Skeletal muscle cell (primary cell): Measurements from ENCODE around the gene AFG1L.
"Not testable (repeated sequence)": the region's sequence is repeated elsewhere in the genome, so short reads cannot be mapped to it uniquely, and the experiment has no call there.

Experiments used
- DNase-seq: peaks from one replicate; pipeline ENCODE4 v3.0.0-alpha.2; 2010; ENCODE audit warnings: low read depth
- H3K4me3 ChIP-seq: 2 replicates; pipeline ENCODE4 v1.5.1; 2011; ENCODE audit warnings: low read depth, mild to moderate bottlenecking, control low read depth, low read length, moderate library complexity

The AFG1L gene

GRCh38 chr6:108286366-108286765, 8.5 kb upstream of the AFG1L start:
- DNase-seq, result no peak
- H3K4me3 ChIP-seq, result no peak overlapping the region

GRCh38 chr6:108287373-108287772, 7.5 kb upstream of the AFG1L start:
- no peak overlapping the region for H3K4me3 ChIP-seq
- no peak for DNase-seq

- DNase-seq, result no peak
These were observed 6.1 kb upstream of the AFG1L start for GRCh38 chr6:108288742-108289141.

GRCh38 chr6:108291091-108291490, 3.8 kb upstream of the AFG1L start:
- no peak for DNase-seq
- no peak overlapping the region for H3K4me3 ChIP-seq

More at GRCh38 chr6:108288742-108289141, 6.1 kb upstream of the AFG1L start:
- H3K4me3 ChIP-seq, result no peak overlapping the region

- H3K4me3 ChIP-seq, DNase-seq: not testable (repeated sequence)
These were observed 2.3 kb upstream of the AFG1L start for GRCh38 chr6:108292561-108292960.

- peak overlapping the region; percentile 78 for H3K4me3 ChIP-seq
- no peak for DNase-seq
These were observed 1.1 kb upstream of the AFG1L start for GRCh38 chr6:108293527-108294296.

GRCh38 chr6:108294297-108294726, 542 bp upstream of the AFG1L start:
- H3K4me3 ChIP-seq, result peak overlapping the region; percentile 78
- DNase-seq, result no peak

- H3K4me3 ChIP-seq, result peak overlapping the region; percentile 78
- DNase-seq, result no peak
These were observed 822 bp downstream of the AFG1L start for GRCh38 chr6:108295676-108296075.

GRCh38 chr6:108302386-108302785, 7.5 kb downstream of the AFG1L start:
- DNase-seq, result no peak
- no peak overlapping the region for H3K4me3 ChIP-seq

- DNase-seq, result no peak
- no peak overlapping the region for H3K4me3 ChIP-seq
These were observed 9.8 kb downstream of the AFG1L start for GRCh38 chr6:108304646-108305045.

GRCh38 chr6:108308641-108309040, 13.8 kb downstream of the AFG1L start:
- not testable (repeated sequence) for DNase-seq, H3K4me3 ChIP-seq

- DNase-seq, result no peak
- H3K4me3 ChIP-seq, result no peak overlapping the region
These were observed 15.0 kb downstream of the AFG1L start for GRCh38 chr6:108309844-108310243.

GRCh38 chr6:108312605-108313004, 17.8 kb downstream of the AFG1L start:
- no peak for DNase-seq
- H3K4me3 ChIP-seq, result no peak overlapping the region

- no peak overlapping the region for H3K4me3 ChIP-seq
- no peak for DNase-seq
These were observed 26.4 kb downstream of the AFG1L start for GRCh38 chr6:108321253-108321747.

GRCh38 chr6:108322728-108323127, 27.9 kb downstream of the AFG1L start:
- DNase-seq, result no peak
- no peak overlapping the region for H3K4me3 ChIP-seq

GRCh38 chr6:108323710-108324466, 29.0 kb downstream of the AFG1L start:
- no peak for DNase-seq
- no peak overlapping the region for H3K4me3 ChIP-seq

GRCh38 chr6:108330221-108330785, 35.4 kb downstream of the AFG1L start:
- DNase-seq, H3K4me3 ChIP-seq: not testable (repeated sequence)

- no peak overlapping the region for H3K4me3 ChIP-seq
- no peak for DNase-seq
These were observed 36.0 kb downstream of the AFG1L start for GRCh38 chr6:108330806-108331205.

- no peak for DNase-seq
- H3K4me3 ChIP-seq, result no peak overlapping the region
These were observed 37.1 kb downstream of the AFG1L start for GRCh38 chr6:108331982-108332381.

- H3K4me3 ChIP-seq, result no peak overlapping the region
These were observed 42.1 kb downstream of the AFG1L start for GRCh38 chr6:108336971-108337370.

More at GRCh38 chr6:108336971-108337370, 42.1 kb downstream of the AFG1L start:
- no peak for DNase-seq
